WTC11 (cell line): ENCODE measurements around the gene ANKRD61. TPM values are rescaled to one million over a fixed set of nuclear protein-coding genes. Genes with fewer than 3 reads are reported as not detected.

ENCODE experiments used
- ATAC-seq: fragments of 200-7000 bp; cut with Tn5 transposase; 2 replicates; pipeline ENCODE4 v1.10.0; 2021; ENCODE audit warnings: mild to moderate bottlenecking, moderate library complexity
- CTCF ChIA-PET: fragments of 300-600 bp; sonication (Branson Sonifier 250); formaldehyde crosslinking; loops from one replicate; lab custom pipeline; 2021; ENCODE audit warnings: antibody characterized with exemption; lab: Charles Lee
- POLR2A ChIA-PET: fragments of 350-600 bp; sonication (Branson Sonifier 250); formaldehyde crosslinking; loops from one replicate; lab custom pipeline; 2021; ENCODE audit warnings: antibody characterized with exemption; lab: Charles Lee
- DNase-seq: peaks from one replicate; pipeline ENCODE4 v3.0.0; 2021; ENCODE audit warnings: low spot score
- H3K27ac Mint-ChIP-seq: 2 replicates; pipeline ENCODE4 v1.8.0; 2021; ENCODE audit warnings: mixed read lengths
- H3K27me3 Mint-ChIP-seq: 2 replicates; pipeline ENCODE4 v1.8.0; 2021; ENCODE audit warnings: low read depth, mild to moderate bottlenecking, moderate library complexity, mixed read lengths
- H3K36me3 Mint-ChIP-seq: 2 replicates; pipeline ENCODE4 v1.8.0; 2021; ENCODE audit warnings: mixed read lengths
- H3K4me1 Mint-ChIP-seq: 2 replicates; pipeline ENCODE4 v1.8.0; 2022; ENCODE audit warnings: mixed read lengths
- H3K4me3 Mint-ChIP-seq: 2 replicates; pipeline ENCODE4 v1.8.0; 2021; ENCODE audit warnings: mild to moderate bottlenecking, moderate library complexity, mixed read lengths
- H3K9me3 Mint-ChIP-seq: 2 replicates; pipeline ENCODE4 v1.8.0; 2021; ENCODE audit warnings: mixed read lengths
- ELF4 ChIP-seq: sonication (generic); formaldehyde crosslinking; IDR thresholded peaks from 2 replicates; pipeline ENCODE4 v1.8.1; 2022; ENCODE audit warnings: low read depth, mild to moderate bottlenecking, moderate library complexity, missing genetic modification reagents
- FOXK1 ChIP-seq: sonication (generic); formaldehyde crosslinking; IDR thresholded peaks from 2 replicates; pipeline ENCODE4 v1.8.0; 2022; ENCODE audit warnings: mild to moderate bottlenecking, moderate library complexity, missing genetic modification reagents
- GABPB1 ChIP-seq: sonication (generic); formaldehyde crosslinking; IDR thresholded peaks from 2 replicates; pipeline ENCODE4 v1.8.1; 2023; ENCODE audit warnings: mild to moderate bottlenecking, missing genetic modification reagents
- JUN ChIP-seq: sonication (generic); formaldehyde crosslinking; IDR thresholded peaks from 2 replicates; pipeline ENCODE4 v1.8.0; 2023; ENCODE audit warnings: mild to moderate bottlenecking, missing genetic modification reagents
- NFATC4 ChIP-seq: fragments of 250-450 bp; sonication (Bioruptor Pico); IDR thresholded peaks from 2 replicates; pipeline ENCODE4 v1.9.0; 2021; ENCODE audit warnings: mild to moderate bottlenecking
- NR3C1 ChIP-seq: sonication (generic); formaldehyde crosslinking; conservative IDR thresholded peaks from 2 replicates; pipeline ENCODE4 v1.8.1; 2023; ENCODE audit warnings: low read depth, mild to moderate bottlenecking, missing genetic modification reagents
- ZNF263 ChIP-seq: sonication (generic); formaldehyde crosslinking; IDR thresholded peaks from 2 replicates; pipeline ENCODE4 v1.8.1; 2022; ENCODE audit warnings: low read depth, mild to moderate bottlenecking, moderate library complexity, missing genetic modification reagents
- ZNF423 ChIP-seq: fragments of 250-450 bp; sonication (Bioruptor Pico); IDR thresholded peaks from 2 replicates; pipeline ENCODE4 v2.1.2; 2022; ENCODE audit warnings: mild to moderate bottlenecking, moderate library complexity
- total RNA-seq: library from RNA; stranded (reverse); gene quantifications from 3 replicates; pipeline ENCODE4 v1.2.3, GENCODE V29; 2021
- TF ChIP-seq, protein P1 (sequence below): sonication (generic); formaldehyde crosslinking; IDR thresholded peaks from 2 replicates; pipeline ENCODE4 v1.8.0; 2023; ENCODE audit warnings: missing genetic modification reagents, mild to moderate bottlenecking, borderline replicate concordance
- TF ChIP-seq, protein P2 (sequence below): sonication (generic); formaldehyde crosslinking; IDR thresholded peaks from 2 replicates; pipeline ENCODE4 v1.8.1; 2023; ENCODE audit warnings: mild to moderate bottlenecking, moderate library complexity, missing genetic modification reagents
- TF ChIP-seq, protein P3 (sequence below): sonication (generic); formaldehyde crosslinking; IDR thresholded peaks from 2 replicates; pipeline ENCODE4 v1.8.1; 2022; ENCODE audit warnings: low read depth, mild to moderate bottlenecking, moderate library complexity, missing genetic modification reagents, borderline replicate concordance
- TF ChIP-seq, protein P4 (sequence below): sonication (generic); formaldehyde crosslinking; IDR thresholded peaks from 2 replicates; pipeline ENCODE4 v1.8.1; 2022; ENCODE audit warnings: mild to moderate bottlenecking, moderate library complexity, missing genetic modification reagents

ANKRD61 gene
- total RNA-seq, 1 experiment from 2014 or later: not detected

DNA sequence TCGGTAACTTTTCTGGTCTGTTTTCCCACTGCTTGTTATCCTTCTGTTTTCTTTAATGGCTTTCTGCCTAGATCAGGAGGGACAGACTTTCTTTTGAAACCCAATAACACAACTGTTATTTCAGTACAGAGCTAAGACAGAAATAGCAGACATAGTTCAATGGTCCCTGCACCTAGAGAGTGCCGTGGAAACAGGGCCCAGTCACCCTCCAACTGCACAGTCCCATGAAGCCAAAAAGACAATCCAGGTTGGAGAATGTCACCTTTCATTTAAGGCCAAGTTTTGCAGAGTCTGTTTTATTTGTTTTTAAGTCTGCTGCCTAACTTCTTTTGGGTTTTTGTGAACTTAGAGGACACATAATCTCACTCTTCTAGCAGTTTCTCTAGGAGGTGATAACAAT lies 19.6 kb upstream of the ANKRD61 start:
- POLR2A ChIA-PET: no interaction called here
- Mint-ChIP-seq H3K27ac (peak overlapping the region; percentile 83; the same call in 1 of the 2 replicates), H3K4me3 (no peak overlapping the region), H3K27me3 (no peaks in the 10 kb centered on the region), H3K9me3 (no peaks in the 10 kb centered on the region), H3K4me1 (peaks cover 18% of the 10 kb centered on the region), H3K36me3 (peaks cover 37% of the 10 kb centered on the region)
- DNase-seq (no peak), ATAC-seq (no peak)
- TF ChIP-seq, protein P1, sequence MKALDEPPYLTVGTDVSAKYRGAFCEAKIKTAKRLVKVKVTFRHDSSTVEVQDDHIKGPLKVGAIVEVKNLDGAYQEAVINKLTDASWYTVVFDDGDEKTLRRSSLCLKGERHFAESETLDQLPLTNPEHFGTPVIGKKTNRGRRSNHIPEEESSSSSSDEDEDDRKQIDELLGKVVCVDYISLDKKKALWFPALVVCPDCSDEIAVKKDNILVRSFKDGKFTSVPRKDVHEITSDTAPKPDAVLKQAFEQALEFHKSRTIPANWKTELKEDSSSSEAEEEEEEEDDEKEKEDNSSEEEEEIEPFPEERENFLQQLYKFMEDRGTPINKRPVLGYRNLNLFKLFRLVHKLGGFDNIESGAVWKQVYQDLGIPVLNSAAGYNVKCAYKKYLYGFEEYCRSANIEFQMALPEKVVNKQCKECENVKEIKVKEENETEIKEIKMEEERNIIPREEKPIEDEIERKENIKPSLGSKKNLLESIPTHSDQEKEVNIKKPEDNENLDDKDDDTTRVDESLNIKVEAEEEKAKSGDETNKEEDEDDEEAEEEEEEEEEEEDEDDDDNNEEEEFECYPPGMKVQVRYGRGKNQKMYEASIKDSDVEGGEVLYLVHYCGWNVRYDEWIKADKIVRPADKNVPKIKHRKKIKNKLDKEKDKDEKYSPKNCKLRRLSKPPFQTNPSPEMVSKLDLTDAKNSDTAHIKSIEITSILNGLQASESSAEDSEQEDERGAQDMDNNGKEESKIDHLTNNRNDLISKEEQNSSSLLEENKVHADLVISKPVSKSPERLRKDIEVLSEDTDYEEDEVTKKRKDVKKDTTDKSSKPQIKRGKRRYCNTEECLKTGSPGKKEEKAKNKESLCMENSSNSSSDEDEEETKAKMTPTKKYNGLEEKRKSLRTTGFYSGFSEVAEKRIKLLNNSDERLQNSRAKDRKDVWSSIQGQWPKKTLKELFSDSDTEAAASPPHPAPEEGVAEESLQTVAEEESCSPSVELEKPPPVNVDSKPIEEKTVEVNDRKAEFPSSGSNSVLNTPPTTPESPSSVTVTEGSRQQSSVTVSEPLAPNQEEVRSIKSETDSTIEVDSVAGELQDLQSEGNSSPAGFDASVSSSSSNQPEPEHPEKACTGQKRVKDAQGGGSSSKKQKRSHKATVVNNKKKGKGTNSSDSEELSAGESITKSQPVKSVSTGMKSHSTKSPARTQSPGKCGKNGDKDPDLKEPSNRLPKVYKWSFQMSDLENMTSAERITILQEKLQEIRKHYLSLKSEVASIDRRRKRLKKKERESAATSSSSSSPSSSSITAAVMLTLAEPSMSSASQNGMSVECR (CRISPR knock-in tag): no peak
- TF ChIP-seq, protein P2, sequence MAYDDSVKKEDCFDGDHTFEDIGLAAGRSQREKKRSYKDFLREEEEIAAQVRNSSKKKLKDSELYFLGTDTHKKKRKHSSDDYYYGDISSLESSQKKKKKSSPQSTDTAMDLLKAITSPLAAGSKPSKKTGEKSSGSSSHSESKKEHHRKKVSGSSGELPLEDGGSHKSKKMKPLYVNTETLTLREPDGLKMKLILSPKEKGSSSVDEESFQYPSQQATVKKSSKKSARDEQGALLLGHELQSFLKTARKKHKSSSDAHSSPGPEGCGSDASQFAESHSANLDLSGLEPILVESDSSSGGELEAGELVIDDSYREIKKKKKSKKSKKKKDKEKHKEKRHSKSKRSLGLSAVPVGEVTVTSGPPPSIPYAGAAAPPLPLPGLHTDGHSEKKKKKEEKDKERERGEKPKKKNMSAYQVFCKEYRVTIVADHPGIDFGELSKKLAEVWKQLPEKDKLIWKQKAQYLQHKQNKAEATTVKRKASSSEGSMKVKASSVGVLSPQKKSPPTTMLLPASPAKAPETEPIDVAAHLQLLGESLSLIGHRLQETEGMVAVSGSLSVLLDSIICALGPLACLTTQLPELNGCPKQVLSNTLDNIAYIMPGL: no peak
- TF ChIP-seq, protein P3, sequence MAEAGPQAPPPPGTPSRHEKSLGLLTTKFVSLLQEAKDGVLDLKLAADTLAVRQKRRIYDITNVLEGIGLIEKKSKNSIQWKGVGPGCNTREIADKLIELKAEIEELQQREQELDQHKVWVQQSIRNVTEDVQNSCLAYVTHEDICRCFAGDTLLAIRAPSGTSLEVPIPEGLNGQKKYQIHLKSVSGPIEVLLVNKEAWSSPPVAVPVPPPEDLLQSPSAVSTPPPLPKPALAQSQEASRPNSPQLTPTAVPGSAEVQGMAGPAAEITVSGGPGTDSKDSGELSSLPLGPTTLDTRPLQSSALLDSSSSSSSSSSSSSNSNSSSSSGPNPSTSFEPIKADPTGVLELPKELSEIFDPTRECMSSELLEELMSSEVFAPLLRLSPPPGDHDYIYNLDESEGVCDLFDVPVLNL: no peak
- TF ChIP-seq NR3C1 (CRISPR knock-in tag) (no peak), FOXK1 (CRISPR knock-in tag) (no peak), JUN (CRISPR knock-in tag) (no peak), ELF4 (no peak)
- TF ChIP-seq, protein P4, sequence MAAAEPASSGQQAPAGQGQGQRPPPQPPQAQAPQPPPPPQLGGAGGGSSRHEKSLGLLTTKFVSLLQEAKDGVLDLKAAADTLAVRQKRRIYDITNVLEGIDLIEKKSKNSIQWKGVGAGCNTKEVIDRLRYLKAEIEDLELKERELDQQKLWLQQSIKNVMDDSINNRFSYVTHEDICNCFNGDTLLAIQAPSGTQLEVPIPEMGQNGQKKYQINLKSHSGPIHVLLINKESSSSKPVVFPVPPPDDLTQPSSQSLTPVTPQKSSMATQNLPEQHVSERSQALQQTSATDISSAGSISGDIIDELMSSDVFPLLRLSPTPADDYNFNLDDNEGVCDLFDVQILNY (CRISPR knock-in tag): no peak
- TF ChIP-seq, all 79 proteins: peak for 0
- CTCF ChIA-PET: no interaction called here

DNA sequence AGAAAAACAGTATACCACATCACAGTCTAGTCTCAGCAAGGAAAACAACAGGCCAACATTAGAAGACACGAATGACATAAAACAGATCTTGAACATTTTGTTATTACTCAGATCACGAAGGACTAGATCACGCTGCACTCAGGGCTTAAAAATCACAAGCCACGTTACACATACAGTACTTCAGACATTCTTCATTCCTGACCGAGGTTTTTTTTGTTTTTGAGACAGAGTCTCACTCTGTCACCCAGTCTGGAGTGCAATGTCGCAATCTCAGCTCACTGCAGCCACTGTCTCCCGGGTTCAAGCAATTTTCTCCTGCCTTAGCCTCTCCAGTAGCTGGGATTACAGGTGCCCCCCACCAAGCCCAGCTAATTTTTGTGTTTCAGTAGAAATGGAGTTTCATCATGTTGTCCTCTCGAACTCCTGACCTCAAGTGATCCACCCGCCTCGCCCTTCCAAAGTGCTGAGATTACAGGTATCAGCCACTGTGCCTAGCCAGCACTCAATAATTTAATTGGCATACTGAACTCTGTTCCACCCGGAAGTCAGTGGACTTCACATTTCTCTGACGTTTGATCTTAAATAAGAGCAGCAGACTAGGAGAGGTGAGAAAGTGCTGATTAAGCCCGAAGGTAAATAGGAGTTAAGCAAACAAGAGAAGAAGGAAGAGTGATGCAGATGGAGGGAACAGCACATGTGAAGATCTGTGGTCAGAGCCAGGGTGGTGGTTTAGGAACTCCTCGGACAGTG lies 18.6 kb upstream of the ANKRD61 start:
- TF ChIP-seq ZNF263 (CRISPR knock-in tag): no peak
- TF ChIP-seq NFATC4: no peak
- peaks cover 15% of the 10 kb centered on the region for H3K4me1 Mint-ChIP-seq
- peaks cover 45% of the 10 kb centered on the region for H3K36me3 Mint-ChIP-seq
- DNase-seq (no peak), ATAC-seq (no peak)
- ChIA-PET POLR2A (no interaction called here), CTCF (interaction anchor here (0.6 kb wide), 1 partner anchor 647 kb away, joined by 3 read pairs; no protein-coding TSS in a partner anchor)
- H3K27me3 Mint-ChIP-seq: no peaks in the 10 kb centered on the region
- peak overlapping the region; percentile 87; the same call in 1 of the 2 replicates for H3K27ac Mint-ChIP-seq
- H3K9me3 Mint-ChIP-seq: no peaks in the 10 kb centered on the region
- no peak overlapping the region for H3K4me3 Mint-ChIP-seq

DNA sequence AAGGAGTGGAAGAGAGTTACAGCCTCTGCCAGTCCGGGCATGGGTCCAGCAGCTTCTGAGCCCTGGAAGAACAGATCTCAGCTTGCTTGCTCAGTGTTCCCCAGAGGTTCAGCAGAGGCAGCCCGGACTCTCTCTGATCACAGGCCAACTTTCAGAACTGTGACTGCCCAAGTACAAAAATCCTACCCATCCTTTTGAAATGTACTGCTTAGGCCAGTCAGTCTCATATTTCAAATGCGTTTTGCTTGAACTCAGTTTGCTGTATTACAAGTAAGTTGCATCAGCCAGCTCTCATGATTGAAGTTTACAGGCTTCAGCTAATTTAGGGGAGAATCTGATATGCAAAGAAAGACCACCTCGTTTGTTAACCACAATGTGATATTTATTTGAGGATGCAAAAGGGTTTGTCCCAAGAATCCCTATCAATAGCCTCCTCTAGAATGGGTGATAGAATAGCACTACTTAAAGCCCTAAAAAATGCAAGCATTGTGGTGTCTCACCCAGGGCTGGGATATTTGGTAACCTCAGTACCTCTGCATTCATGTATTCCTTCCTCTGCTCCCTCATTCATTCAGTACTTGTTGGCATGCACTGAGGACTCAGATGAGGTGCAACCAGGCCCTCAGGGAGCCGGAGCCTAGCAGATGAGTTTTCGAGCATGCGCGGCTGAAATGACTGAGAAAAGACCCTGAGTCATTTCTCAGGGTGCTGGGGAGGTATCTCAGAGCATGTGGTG lies 15.1 kb upstream of the ANKRD61 start:
- CTCF ChIA-PET: no interaction called here
- peaks cover 76% of the 10 kb centered on the region for H3K36me3 Mint-ChIP-seq
- H3K27ac Mint-ChIP-seq: no peak overlapping the region
- H3K9me3 Mint-ChIP-seq: no peaks in the 10 kb centered on the region
- H3K4me1 Mint-ChIP-seq: peaks cover 4% of the 10 kb centered on the region
- no peaks in the 10 kb centered on the region for H3K27me3 Mint-ChIP-seq
- DNase-seq (no peak), ATAC-seq (no peak)
- TF ChIP-seq GABPB1 (CRISPR knock-in tag): peak; percentile 98
- no peak for TF ChIP-seq ZNF423 (CRISPR knock-in tag)
- POLR2A ChIA-PET: interaction anchor here (0.6 kb wide), 2 partner anchors 117 to 120 kb away, joined by 6 to 8 read pairs; no protein-coding TSS in a partner anchor
- H3K4me3 Mint-ChIP-seq: no peak overlapping the region
